RWPE1 (cell line): ENCODE measurements around the gene RFXANK.

Experiments
- CTCF ChIA-PET: fragments of 350-600 bp; sonication (Branson Sonifier 250); formaldehyde crosslinking; extraction: SDS; loops from one replicate; lab custom pipeline; 2021; lab: Yijun Ruan, JAX
- POLR2A ChIA-PET: fragments of 400-600 bp; formaldehyde crosslinking; extraction: SDS; loops from one replicate; lab custom pipeline; 2020; ENCODE audit warnings: antibody characterized with exemption; ENCODE audit not compliant: low non-redundant PET; lab: Yijun Ruan, JAX
- DNase-seq: peaks from one replicate; pipeline ENCODE4 v3.0.0; 2012; ENCODE audit warnings: low spot score
- H3K27ac ChIP-seq: fragments of 450-650 bp; 2 replicates; pipeline ENCODE4 v1.5.1; 2017
- CTCF ChIP-seq: fragments of 450-650 bp; conservative IDR thresholded peaks from 2 replicates; pipeline ENCODE4 v1.5.1; 2017; ENCODE audit warnings: low read depth, mild to moderate bottlenecking

The RFXANK gene

GRCh38 chr19:19234220-19234816 lies 42.3 kb downstream of the RFXANK start:
- no peak for TF ChIP-seq CTCF
- POLR2A ChIA-PET = no interaction called here
- H3K27ac ChIP-seq = no peak overlapping the region
- no peak for DNase-seq
- CTCF ChIA-PET = interaction anchor here (1.1 kb wide), 1 partner anchor 9 kb away, joined by 5 read pairs; no protein-coding TSS in a partner anchor

GRCh38 chr19:19236173-19236572 lies 44.1 kb downstream of the RFXANK start:
- no peak overlapping the region for H3K27ac ChIP-seq
- no peak for TF ChIP-seq CTCF
- no peak for DNase-seq
- CTCF ChIA-PET = no interaction called here
- POLR2A ChIA-PET = no interaction called here

GRCh38 chr19:19238126-19238894 lies 46.3 kb downstream of the RFXANK start:
- POLR2A ChIA-PET = no interaction called here
- H3K27ac ChIP-seq = no peak overlapping the region
- no peak for TF ChIP-seq CTCF
- CTCF ChIA-PET = no interaction called here
- no peak for DNase-seq

GRCh38 chr19:19239675-19240074 lies 47.6 kb downstream of the RFXANK start:
- ChIA-PET CTCF (no interaction called here), POLR2A (no interaction called here)
- H3K27ac ChIP-seq = no peak overlapping the region
- DNase-seq = no peak
- TF ChIP-seq CTCF = no peak

GRCh38 chr19:19240476-19240875 lies 48.4 kb downstream of the RFXANK start:
- POLR2A ChIA-PET = no interaction called here
- no peak overlapping the region for H3K27ac ChIP-seq
- DNase-seq = no peak
- TF ChIP-seq CTCF = no peak
- CTCF ChIA-PET = no interaction called here

GRCh38 chr19:19250196-19250801 lies 58.2 kb downstream of the RFXANK start:
- CTCF ChIA-PET = no interaction called here
- H3K27ac ChIP-seq = no peak overlapping the region
- no peak for DNase-seq
- no peak for TF ChIP-seq CTCF
- POLR2A ChIA-PET = no interaction called here
